Stimulated activated CD8-positive, alpha-beta memory T cell treated with anti-CD3 and anti-CD28 coated beads, Interleukin-12 subunit alpha, Interleukin-12 subunit beta, amount 100 ng/mL, for 1 hour (primary cell): ENCODE data around the gene ERN1.

Experiments used
- DNase-seq: peaks from one replicate; pipeline ENCODE4 v3.0.0-alpha.2; 2020; ENCODE audit warnings: low read depth

ERN1 gene

GRCh38 chr17:64084086-64084939 lies 45.6 kb downstream of the ERN1 start:
- DNase-seq: no peak

GRCh38 chr17:64083563-64084085 lies 46.3 kb downstream of the ERN1 start:
- no peak for DNase-seq

GRCh38 chr17:64083093-64083492 lies 46.9 kb downstream of the ERN1 start:
- no peak for DNase-seq

- no peak for DNase-seq
Observed at GRCh38 chr17:64081802-64082799, 47.8 kb downstream of the ERN1 start.

- no peak for DNase-seq
Observed at GRCh38 chr17:64080174-64080618, 49.7 kb downstream of the ERN1 start.

GRCh38 chr17:64077379-64077778 lies 52.6 kb downstream of the ERN1 start:
- no peak for DNase-seq

- DNase-seq: no peak
Observed at GRCh38 chr17:64075913-64076312, 54.0 kb downstream of the ERN1 start.

GRCh38 chr17:64074704-64075426 lies 55.1 kb downstream of the ERN1 start:
- no peak for DNase-seq

GRCh38 chr17:64073771-64074703 lies 55.9 kb downstream of the ERN1 start:
- DNase-seq: no peak

- no peak for DNase-seq
Observed at GRCh38 chr17:64071111-64071510, 58.8 kb downstream of the ERN1 start.

- DNase-seq: no peak
Observed at GRCh38 chr17:64070213-64070612, 59.7 kb downstream of the ERN1 start.

GRCh38 chr17:64069143-64069542 lies 60.8 kb downstream of the ERN1 start:
- DNase-seq: no peak

- DNase-seq: no peak
Observed at GRCh38 chr17:64067657-64068056, 62.3 kb downstream of the ERN1 start.

- no peak for DNase-seq
Observed at GRCh38 chr17:64066716-64067115, 63.2 kb downstream of the ERN1 start.

GRCh38 chr17:64065161-64065560 lies 64.8 kb downstream of the ERN1 start:
- DNase-seq: no peak

- DNase-seq: no peak
Observed at GRCh38 chr17:64064331-64064730, 65.6 kb downstream of the ERN1 start.

GRCh38 chr17:64063766-64064224 lies 66.1 kb downstream of the ERN1 start:
- DNase-seq: no peak

- no peak for DNase-seq
Observed at GRCh38 chr17:64063088-64063487, 66.9 kb downstream of the ERN1 start.

GRCh38 chr17:64061178-64061898 lies 68.6 kb downstream of the ERN1 start:
- no peak for DNase-seq

GRCh38 chr17:64060331-64060730 lies 69.6 kb downstream of the ERN1 start:
- DNase-seq: no peak
